A172 (cell line): ENCODE data around the gene DIPK1B. TPM values are rescaled to one million over a fixed set of nuclear protein-coding genes. Genes with fewer than 3 reads are reported as not detected.

Experiments
- DNase-seq: peaks from one replicate; pipeline ENCODE4 v3.0.0-alpha.2; 2015; ENCODE audit warnings: low spot score
- total RNA-seq: library from RNA; depleted of rRNA; stranded (reverse); fragments of >200 nt; shearing (Covaris generic); gene quantifications from 2 replicates; pipeline ENCODE4 v1.2.3, GENCODE V29; 2014

Gene DIPK1B
- total RNA-seq, 1 experiment from 2014 or later: 16.7 TPM

GRCh38 chr9:136673088-136673974 is 39.0 kb upstream of the DIPK1B start:
- no peak for DNase-seq

- no peak for DNase-seq
These were observed 38.2 kb upstream of the DIPK1B start for GRCh38 chr9:136673975-136674785.

- no peak for DNase-seq
These were observed 37.5 kb upstream of the DIPK1B start for GRCh38 chr9:136674786-136675349.

- DNase-seq: no peak
These were observed 36.7 kb upstream of the DIPK1B start for GRCh38 chr9:136675477-136676296.

- DNase-seq: no peak
These were observed 36.0 kb upstream of the DIPK1B start for GRCh38 chr9:136676297-136676794.

- no peak for DNase-seq
These were observed 35.3 kb upstream of the DIPK1B start for GRCh38 chr9:136676920-136677686.

GRCh38 chr9:136678034-136678433 is 34.3 kb upstream of the DIPK1B start:
- DNase-seq: no peak

- no peak for DNase-seq
These were observed 33.7 kb upstream of the DIPK1B start for GRCh38 chr9:136678624-136679023.

- DNase-seq: no peak
These were observed 32.9 kb upstream of the DIPK1B start for GRCh38 chr9:136679431-136679941.

- no peak for DNase-seq
These were observed 31.3 kb upstream of the DIPK1B start for GRCh38 chr9:136681029-136681428.

GRCh38 chr9:136681945-136682699 is 30.2 kb upstream of the DIPK1B start:
- no peak for DNase-seq

GRCh38 chr9:136682710-136683109 is 29.7 kb upstream of the DIPK1B start:
- DNase-seq: no peak

- DNase-seq: no peak
These were observed 29.1 kb upstream of the DIPK1B start for GRCh38 chr9:136683173-136683745.

GRCh38 chr9:136683755-136684154 is 28.6 kb upstream of the DIPK1B start:
- no peak for DNase-seq

- no peak for DNase-seq
These were observed 28.0 kb upstream of the DIPK1B start for GRCh38 chr9:136684339-136684738.

- DNase-seq: no peak
These were observed 27.6 kb upstream of the DIPK1B start for GRCh38 chr9:136684799-136685198.

- DNase-seq: no peak
These were observed 27.2 kb upstream of the DIPK1B start for GRCh38 chr9:136685216-136685615.

GRCh38 chr9:136685790-136686533 is 26.4 kb upstream of the DIPK1B start:
- DNase-seq: no peak

GRCh38 chr9:136686534-136686793 is 25.9 kb upstream of the DIPK1B start:
- DNase-seq: no peak
